ENCODE results near the gene OR6C70. TPM values are rescaled to one million over a fixed set of nuclear protein-coding genes. Genes with fewer than 3 reads are reported as not detected.

OR6C70 gene
- total and polyA plus RNA-seq, 2 donors (not counting 1 experiment from before 2014, with no cell fraction given) = not detected

DNA sequence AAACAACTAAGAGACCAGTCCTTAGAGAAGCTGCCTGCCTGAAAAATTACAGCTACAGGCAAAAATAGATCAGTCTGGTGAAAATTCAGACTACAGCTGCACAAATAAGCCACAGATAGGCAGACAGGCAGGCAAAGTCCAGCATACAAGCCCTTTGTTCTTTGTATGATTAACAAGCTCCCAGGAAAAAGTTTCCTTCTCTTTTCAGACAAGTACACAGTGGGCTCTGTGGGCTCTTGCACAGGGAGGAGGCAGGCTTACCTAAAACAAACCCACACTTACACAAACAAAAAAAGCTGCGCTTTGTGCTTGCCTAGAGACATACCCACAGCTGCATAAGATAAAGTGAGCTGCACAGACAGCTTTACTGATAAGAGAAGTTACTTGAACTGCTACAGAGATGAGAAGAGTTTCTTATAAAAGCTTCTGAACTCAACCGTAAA lies 29.9 kb upstream of the OR6C70 start:
- WGBS (ENCODE audit: insufficient coverage) = no CpG with 5 or more reads among the region's 2 CpGs
- H3K9me3 ChIP-seq (ENCODE audit: control extremely low read depth in 1 of 3, control insufficient read depth in 2 of 3, insufficient read depth in 1 of 3, low read length in 2 of 3) = no peaks in the 10 kb centered on the region
- no peak overlapping the region for H3K4me2 ChIP-seq (replicated peaks; ENCODE audit: low read depth, low read length, poor library complexity, severe bottlenecking)
- peaks cover 2% of the 10 kb centered on the region for H3K9me3 Mint-ChIP-seq (ENCODE audit: insufficient read depth)
- no peaks in the 10 kb centered on the region for H3K79me2 ChIP-seq (ENCODE audit: control insufficient read depth, insufficient read depth, low read length)
- ATAC-seq (ENCODE audit: low read depth) (no peak), DNase-seq (no peak)
- H3K27me3 ChIP-seq (replicated peaks in 1 of 4; ENCODE audit: control extremely low read depth in 1 of 4, control insufficient read depth in 3 of 4, insufficient read depth in 4 of 4, low read length in 3 of 4) = no peaks in the 10 kb centered on the region
- no peaks in the 10 kb centered on the region for H4K20me1 ChIP-seq (ENCODE audit: control insufficient read depth, insufficient read depth, low read length, poor library complexity, severe bottlenecking)
- no peak overlapping the region for H3K4me3 Mint-ChIP-seq
- H3K27ac ChIP-seq (ENCODE audit: low read length in 2 of 2) = no peak overlapping the region
- H3K4me1 ChIP-seq (ENCODE audit: control insufficient read depth in 2 of 2, insufficient read depth in 2 of 2, low read length in 2 of 2) = peaks cover 0 to 6% of the 10 kb centered on the region in 2 donors
- intact Hi-C loops (cut with micrococcal nuclease) = no loop called here
- ChIA-PET POLR2A (no interaction called here), CTCF (no interaction called here)
- H3K27ac Mint-ChIP-seq = no peak overlapping the region
- H2AFZ ChIP-seq (ENCODE audit: insufficient read depth, low read depth, low read length, poor library complexity, severe bottlenecking) = no peak overlapping the region
- H3K9ac ChIP-seq (ENCODE audit: low read length) = no peak overlapping the region
- H3K36me3 ChIP-seq (replicated peaks in 1 of 2; ENCODE audit: control extremely low read depth in 1 of 2, control insufficient read depth in 1 of 2, extremely low read depth in 1 of 2, insufficient read depth in 2 of 2, low read length in 1 of 2) = no peaks in the 10 kb centered on the region
- TF ChIP-seq EZH2 (IDR thresholded peaks at IDR 0.05; ENCODE audit: borderline replicate concordance, insufficient read depth, low read depth, low read length, poor library complexity, severe bottlenecking) = no peak
- TF ChIP-seq, protein P1, sequence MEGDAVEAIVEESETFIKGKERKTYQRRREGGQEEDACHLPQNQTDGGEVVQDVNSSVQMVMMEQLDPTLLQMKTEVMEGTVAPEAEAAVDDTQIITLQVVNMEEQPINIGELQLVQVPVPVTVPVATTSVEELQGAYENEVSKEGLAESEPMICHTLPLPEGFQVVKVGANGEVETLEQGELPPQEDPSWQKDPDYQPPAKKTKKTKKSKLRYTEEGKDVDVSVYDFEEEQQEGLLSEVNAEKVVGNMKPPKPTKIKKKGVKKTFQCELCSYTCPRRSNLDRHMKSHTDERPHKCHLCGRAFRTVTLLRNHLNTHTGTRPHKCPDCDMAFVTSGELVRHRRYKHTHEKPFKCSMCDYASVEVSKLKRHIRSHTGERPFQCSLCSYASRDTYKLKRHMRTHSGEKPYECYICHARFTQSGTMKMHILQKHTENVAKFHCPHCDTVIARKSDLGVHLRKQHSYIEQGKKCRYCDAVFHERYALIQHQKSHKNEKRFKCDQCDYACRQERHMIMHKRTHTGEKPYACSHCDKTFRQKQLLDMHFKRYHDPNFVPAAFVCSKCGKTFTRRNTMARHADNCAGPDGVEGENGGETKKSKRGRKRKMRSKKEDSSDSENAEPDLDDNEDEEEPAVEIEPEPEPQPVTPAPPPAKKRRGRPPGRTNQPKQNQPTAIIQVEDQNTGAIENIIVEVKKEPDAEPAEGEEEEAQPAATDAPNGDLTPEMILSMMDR (IDR thresholded peaks at IDR 0.05) = no peak
- H3K4me3 ChIP-seq (ENCODE audit: control extremely low read depth in 1 of 5, extremely low read depth in 1 of 5, insufficient read depth in 1 of 5, low read depth in 2 of 5, low read length in 4 of 5) = no peak overlapping the region
- H3K27me3 Mint-ChIP-seq = no peaks in the 10 kb centered on the region
- H3K4me1 Mint-ChIP-seq = peaks cover 9% of the 10 kb centered on the region

DNA sequence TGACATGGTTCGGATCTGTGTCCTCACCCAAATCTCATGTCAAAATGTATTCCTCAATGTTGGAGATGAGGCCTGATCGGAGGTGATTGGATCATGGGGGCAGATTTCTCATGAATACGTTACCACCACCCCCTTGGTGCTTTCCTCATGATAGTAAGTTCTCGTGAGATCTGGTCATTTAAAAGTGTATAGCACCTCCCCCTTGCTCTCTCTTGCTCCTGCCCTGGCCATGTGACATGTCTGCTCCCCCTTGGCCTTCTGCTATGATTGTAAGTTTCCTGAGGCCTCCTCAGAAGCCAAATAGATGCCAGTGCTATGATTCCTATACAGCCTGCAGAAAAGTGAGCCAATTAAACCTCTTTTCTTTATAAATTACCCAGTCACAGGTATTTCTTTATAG lies 29.3 kb upstream of the OR6C70 start:
- TF ChIP-seq, protein P1 (IDR thresholded peaks at IDR 0.05) = no peak
- no peak for TF ChIP-seq EZH2 (IDR thresholded peaks at IDR 0.05; ENCODE audit: borderline replicate concordance, insufficient read depth, low read depth, low read length, poor library complexity, severe bottlenecking)
- WGBS (ENCODE audit: insufficient coverage) = 100% methylated on average over 1 of the region's 4 CpGs
- Histone ChIP-seq H3K36me3 (replicated peaks in 1 of 2; ENCODE audit: control extremely low read depth in 1 of 2, control insufficient read depth in 1 of 2, extremely low read depth in 1 of 2, insufficient read depth in 2 of 2, low read length in 1 of 2) (no peaks in the 10 kb centered on the region), H3K27me3 (replicated peaks in 1 of 4; ENCODE audit: control extremely low read depth in 1 of 4, control insufficient read depth in 3 of 4, insufficient read depth in 4 of 4, low read length in 3 of 4) (no peaks in the 10 kb centered on the region), H3K4me1 (ENCODE audit: control insufficient read depth in 2 of 2, insufficient read depth in 2 of 2, low read length in 2 of 2) (peaks cover 0 to 6% of the 10 kb centered on the region in 2 donors), H3K79me2 (ENCODE audit: control insufficient read depth, insufficient read depth, low read length) (no peaks in the 10 kb centered on the region), H3K9ac (ENCODE audit: low read length) (no peak overlapping the region), H3K4me2 (replicated peaks; ENCODE audit: low read depth, low read length, poor library complexity, severe bottlenecking) (no peak overlapping the region), H3K27ac (ENCODE audit: low read length in 2 of 2) (no peak overlapping the region), H2AFZ (ENCODE audit: insufficient read depth, low read depth, low read length, poor library complexity, severe bottlenecking) (no peak overlapping the region), H3K4me3 (ENCODE audit: control extremely low read depth in 1 of 5, extremely low read depth in 1 of 5, insufficient read depth in 1 of 5, low read depth in 2 of 5, low read length in 4 of 5) (no peak overlapping the region), H4K20me1 (ENCODE audit: control insufficient read depth, insufficient read depth, low read length, poor library complexity, severe bottlenecking) (no peaks in the 10 kb centered on the region), H3K9me3 (ENCODE audit: control extremely low read depth in 1 of 3, control insufficient read depth in 2 of 3, insufficient read depth in 1 of 3, low read length in 2 of 3) (no peaks in the 10 kb centered on the region)
- POLR2A ChIA-PET = no interaction called here
- no peaks in the 10 kb centered on the region for H3K9me3 Mint-ChIP-seq (ENCODE audit: insufficient read depth)
- intact Hi-C loops (cut with micrococcal nuclease) = no loop called here
- H3K27ac Mint-ChIP-seq = no peak overlapping the region
- CTCF ChIA-PET = no interaction called here
- DNase-seq (no peak), ATAC-seq (ENCODE audit: low read depth) (no peak)
- peaks cover 9% of the 10 kb centered on the region for H3K4me1 Mint-ChIP-seq
- no peaks in the 10 kb centered on the region for H3K27me3 Mint-ChIP-seq
- no peak overlapping the region for H3K4me3 Mint-ChIP-seq
